ENCODE data around the gene CACNA1G. TPM values are rescaled to one million over a fixed set of nuclear protein-coding genes. Genes with fewer than 3 reads are reported as not detected.

CACNA1G gene
- polyA plus RNA-seq, 1 donor = 7.9 TPM

GRCh38 chr17:50649042-50649908 lies 88.8 kb downstream of the CACNA1G start:
- no peak for DNase-seq

GRCh38 chr17:50651661-50652060 lies 91.1 kb downstream of the CACNA1G start:
- no peak for DNase-seq

- no peak for DNase-seq
Measured at GRCh38 chr17:50653738-50654137, 93.2 kb downstream of the CACNA1G start.

- no peak for DNase-seq
Measured at GRCh38 chr17:50656509-50656908, 96.0 kb downstream of the CACNA1G start.

GRCh38 chr17:50657054-50657453 lies 96.5 kb downstream of the CACNA1G start:
- no peak for DNase-seq

- DNase-seq = no peak
Measured at GRCh38 chr17:50657627-50658026, 97.1 kb downstream of the CACNA1G start.

GRCh38 chr17:50658616-50659015 lies 98.1 kb downstream of the CACNA1G start:
- DNase-seq = no peak

GRCh38 chr17:50659179-50659578 lies 98.7 kb downstream of the CACNA1G start:
- DNase-seq = no peak

- DNase-seq = no peak
Measured at GRCh38 chr17:50660042-50660886, 99.7 kb downstream of the CACNA1G start.

GRCh38 chr17:50660887-50661345 lies 100.4 kb downstream of the CACNA1G start:
- DNase-seq = no peak

- no peak for DNase-seq
Measured at GRCh38 chr17:50661348-50661747, 100.8 kb downstream of the CACNA1G start.

GRCh38 chr17:50661795-50662391 lies 101.4 kb downstream of the CACNA1G start:
- no peak for DNase-seq

GRCh38 chr17:50662632-50663225 lies 102.2 kb downstream of the CACNA1G start:
- DNase-seq = no peak

- DNase-seq = no peak
Measured at GRCh38 chr17:50663812-50664374, 103.4 kb downstream of the CACNA1G start.

GRCh38 chr17:50664788-50665458 lies 104.4 kb downstream of the CACNA1G start:
- DNase-seq = no peak

GRCh38 chr17:50665838-50666237 lies 105.3 kb downstream of the CACNA1G start:
- DNase-seq = no peak

GRCh38 chr17:50666316-50666715 lies 105.8 kb downstream of the CACNA1G start:
- DNase-seq = no peak

GRCh38 chr17:50667259-50668024 lies 106.9 kb downstream of the CACNA1G start:
- DNase-seq = no peak

GRCh38 chr17:50668025-50668837 lies 107.7 kb downstream of the CACNA1G start:
- no peak for DNase-seq

Data from left kidney (tissue), 2 donors.